GM18870 (cell line): ENCODE results near the gene HIF3A.

ENCODE experiments used
- ATAC-seq: cut with Tn5 transposase; IDR thresholded peaks from one replicate; pipeline ENCODE4 v1.9.1; 2021; ENCODE audit warnings: moderate library complexity; ENCODE audit not compliant: unreplicated experiment

HIF3A gene

DNA sequence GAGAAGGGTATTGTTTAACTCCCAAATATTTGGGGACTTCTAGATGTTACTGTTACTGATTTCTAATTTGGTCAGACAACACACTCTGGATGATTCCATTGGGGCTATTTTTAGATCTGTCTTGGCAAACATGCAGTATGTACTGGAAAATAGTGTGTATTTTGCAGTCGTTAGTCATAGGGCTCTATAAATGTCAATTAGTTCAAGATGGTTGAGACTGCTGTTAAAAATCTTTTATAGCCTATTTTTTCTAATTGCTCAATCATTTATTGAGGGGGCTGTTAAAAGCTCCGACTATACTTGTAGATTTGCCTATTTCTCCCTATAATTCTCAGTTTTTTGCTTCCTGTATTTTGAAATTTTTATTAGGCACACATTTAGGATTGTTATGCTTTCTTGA lies 81.4 kb downstream of the HIF3A start:
- no peak for ATAC-seq

- ATAC-seq: no peak
Measured at GRCh38 chr19:46380690-46381089, 83.8 kb downstream of the HIF3A start.

GRCh38 chr19:46381346-46381745 lies 84.5 kb downstream of the HIF3A start:
- no peak for ATAC-seq

DNA sequence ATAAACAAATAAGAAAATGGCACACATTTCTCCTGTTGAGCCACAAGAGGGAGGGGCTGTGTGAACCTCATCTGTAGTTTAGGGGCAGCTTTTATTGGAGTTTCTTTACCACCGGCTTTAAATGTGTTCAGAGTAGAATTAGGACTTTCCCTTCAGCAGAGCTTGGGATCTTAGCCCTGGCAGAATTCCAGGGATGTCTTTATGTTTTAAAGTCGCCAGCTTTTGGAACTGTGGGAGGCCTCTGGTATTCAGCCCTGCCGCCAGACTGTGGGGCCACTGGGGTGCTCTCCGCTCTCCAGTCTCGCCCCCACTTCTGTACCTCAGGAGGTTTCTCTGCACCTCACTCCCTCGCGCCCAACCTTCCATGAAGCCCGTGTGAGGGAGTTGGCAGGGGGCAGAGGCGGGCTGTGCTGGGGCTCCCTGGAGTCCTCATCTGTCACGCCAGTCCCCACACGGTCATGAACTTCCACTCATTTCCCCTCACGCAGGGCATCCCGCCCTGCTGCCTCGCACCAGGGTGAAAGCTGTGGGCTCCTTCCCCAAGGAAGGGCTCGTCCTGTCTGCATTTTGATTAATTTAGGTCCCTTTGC lies 85.0 kb downstream of the HIF3A start:
- ATAC-seq: no peak

GRCh38 chr19:46383171-46383815 lies 86.5 kb downstream of the HIF3A start:
- ATAC-seq: no peak

- ATAC-seq: no peak
Measured at GRCh38 chr19:46383846-46384245, 87.0 kb downstream of the HIF3A start.

DNA sequence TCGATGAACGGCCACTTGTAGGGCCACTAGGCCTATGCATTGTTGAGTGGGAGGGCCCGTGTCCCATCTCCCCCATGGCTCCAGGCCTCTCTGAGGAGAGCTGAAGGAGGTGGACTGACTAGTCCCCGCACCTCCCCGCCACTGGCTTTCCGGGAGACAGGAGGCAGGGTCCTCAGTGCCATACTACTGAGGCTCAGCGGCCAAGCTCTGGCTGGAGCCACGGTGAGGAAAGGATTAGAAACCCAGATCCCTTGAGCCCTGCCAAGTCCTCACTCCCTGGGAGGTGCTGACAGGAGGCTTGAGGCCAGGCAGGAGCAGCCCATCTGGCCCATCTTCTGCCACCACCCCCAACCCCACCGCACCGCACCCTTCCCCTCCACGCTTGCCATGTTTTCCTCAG lies 87.6 kb downstream of the HIF3A start:
- ATAC-seq: no peak

- ATAC-seq: no peak
Measured at GRCh38 chr19:46385636-46386035, 88.8 kb downstream of the HIF3A start.

DNA sequence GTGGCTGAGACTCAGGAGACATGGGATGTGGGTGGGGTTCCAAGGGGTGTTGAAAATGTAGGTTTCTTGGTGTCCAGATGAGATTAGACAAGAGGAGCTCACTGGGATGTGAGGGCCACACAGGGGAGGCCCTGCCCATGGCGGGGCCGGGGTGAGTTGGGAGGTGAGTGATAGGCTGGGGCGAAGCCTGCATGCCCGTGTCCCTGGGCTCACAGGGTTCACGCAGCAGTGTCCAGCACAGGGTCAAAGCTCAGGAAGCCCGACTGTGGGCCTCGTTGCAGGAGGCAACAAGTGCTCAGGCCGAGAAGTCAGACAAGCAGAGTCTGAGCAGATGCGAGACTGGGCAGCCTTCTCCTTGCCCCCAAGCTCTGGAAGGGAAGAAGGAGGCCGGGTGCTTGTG lies 89.3 kb downstream of the HIF3A start:
- ATAC-seq: no peak

GRCh38 chr19:46386996-46387712 lies 90.3 kb downstream of the HIF3A start:
- ATAC-seq: no peak

DNA sequence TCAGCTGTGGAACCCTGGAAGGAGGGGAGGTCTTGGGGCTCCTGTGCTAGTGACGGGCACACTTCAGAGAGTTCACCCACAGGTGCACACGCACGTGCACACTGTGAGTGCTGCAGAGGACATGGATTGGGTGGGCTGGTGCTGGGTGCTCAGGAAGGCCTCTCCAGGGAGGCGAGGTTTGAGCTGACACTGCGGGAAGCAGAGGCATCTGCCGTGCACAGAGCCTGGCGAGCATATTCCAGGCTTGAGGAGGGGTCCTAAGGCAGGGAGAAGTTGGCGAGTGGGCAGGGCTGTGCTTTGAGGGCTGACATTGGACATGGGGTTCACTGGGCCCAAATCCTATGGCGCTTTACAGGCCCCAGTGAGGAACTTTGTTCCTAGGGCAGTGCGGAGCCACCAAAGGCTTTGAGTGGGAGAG lies 90.9 kb downstream of the HIF3A start:
- no peak for ATAC-seq

DNA sequence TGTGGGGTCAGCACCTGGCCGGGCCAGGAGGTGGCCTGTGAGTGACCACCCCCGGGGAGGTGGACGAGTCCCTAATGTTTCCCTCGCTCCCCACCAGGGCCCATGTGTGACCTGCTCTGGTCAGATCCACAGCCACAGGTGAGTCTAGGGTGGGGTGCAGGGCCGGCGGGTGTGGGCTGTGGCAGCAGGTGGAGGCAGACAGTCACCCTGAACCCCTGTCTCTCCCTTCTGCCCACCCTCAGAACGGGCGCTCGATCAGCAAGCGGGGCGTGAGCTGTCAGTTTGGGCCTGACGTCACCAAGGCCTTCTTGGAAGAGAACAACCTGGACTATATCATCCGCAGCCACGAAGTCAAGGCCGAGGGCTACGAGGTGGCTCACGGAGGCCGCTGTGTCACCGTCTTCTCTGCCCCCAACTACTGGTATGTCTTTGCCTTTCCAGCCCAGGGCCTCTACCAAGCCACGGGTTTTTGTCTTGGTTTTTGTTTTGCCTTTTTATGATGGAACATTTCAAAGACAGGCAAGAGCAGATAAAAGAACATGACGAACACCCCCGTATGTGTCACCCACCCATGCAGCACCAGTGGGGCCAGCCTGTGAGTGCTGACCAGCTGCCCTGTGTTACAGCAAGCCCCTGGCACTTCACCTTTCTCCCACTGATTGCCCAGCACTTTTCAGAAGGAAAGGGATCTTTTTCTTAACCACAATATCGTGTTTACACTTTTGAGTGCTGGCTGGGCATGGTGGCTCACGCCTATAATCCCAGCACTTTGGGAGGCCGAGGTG lies 91.7 kb downstream of the HIF3A start:
- no peak for ATAC-seq

GRCh38 chr19:46390121-46390858 lies 93.4 kb downstream of the HIF3A start:
- no peak for ATAC-seq

- no peak for ATAC-seq
Measured at GRCh38 chr19:46390866-46391265, 94.0 kb downstream of the HIF3A start.

DNA sequence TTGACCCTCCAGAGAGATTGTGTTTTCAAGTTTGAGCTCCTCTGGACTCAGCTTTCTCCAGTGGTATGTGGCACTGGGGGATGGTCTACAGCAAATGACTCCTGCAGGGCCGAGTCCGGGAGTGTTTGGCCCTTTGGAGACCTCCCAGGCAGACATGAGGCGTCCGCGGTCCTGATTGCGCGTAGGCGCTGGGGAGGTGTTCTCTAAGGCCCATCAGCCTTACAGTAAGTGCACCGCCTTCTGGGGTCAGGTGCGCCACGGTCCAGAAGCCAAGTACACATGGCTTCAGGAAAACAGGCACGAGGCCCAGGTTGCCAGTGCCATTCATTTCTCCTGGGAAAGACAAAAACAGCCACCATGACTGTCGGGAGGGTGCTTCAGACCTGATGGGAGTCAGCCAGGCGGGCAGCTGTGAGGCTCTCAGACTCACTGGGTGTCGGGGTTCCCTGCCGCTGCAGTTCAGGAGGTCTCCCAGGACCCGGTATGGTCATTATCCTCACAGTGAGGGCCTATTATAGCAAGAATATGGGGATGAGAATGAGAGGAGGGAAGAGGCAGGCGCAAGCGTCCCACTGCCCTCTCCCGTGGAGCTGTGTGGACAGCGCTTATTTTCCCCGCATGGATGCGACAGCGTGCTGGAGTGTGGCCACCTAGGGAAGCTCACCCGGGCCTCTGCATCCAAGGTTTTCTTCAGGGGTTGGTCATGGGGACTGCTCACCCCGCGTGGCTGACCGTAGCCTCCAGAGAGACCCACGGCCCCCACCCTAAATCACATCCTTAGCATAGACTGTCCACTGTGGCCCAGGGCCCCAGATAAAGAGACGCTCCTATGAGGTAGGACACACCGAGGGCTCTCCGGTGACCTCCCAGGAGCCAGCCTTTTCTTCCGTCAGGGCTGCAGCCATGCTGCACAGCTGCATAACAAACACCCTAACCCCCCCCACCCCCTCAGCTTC lies 94.7 kb downstream of the HIF3A start:
- ATAC-seq: no peak

DNA sequence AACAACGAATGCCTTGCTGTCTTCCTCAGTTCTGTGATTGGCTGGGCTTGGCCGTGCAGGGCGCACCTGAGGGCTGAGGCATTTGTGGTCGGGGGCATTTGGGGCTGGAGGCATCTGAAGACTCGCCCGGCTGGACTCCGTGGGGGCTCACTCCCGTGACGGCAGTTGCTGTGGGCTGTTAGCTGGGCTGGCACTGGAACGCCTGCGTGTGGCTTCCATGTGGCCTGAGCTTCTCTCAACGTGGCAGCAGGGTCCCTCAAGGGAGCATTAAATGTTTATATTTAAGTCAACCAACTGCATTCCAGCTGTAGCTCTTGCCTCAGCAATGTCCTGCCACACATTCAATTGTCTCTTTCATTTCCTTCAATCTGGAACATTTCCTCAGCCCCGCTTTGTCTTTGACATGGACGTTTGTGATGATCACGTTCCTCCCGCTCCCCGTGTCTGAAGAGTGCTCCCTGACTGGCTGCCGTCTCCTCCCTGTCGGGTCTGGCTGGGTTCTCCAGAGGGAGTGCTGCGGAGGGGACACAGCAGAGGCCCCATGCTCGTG lies 95.5 kb downstream of the HIF3A start:
- ATAC-seq: no peak

- no peak for ATAC-seq
Measured at GRCh38 chr19:46392837-46393236, 96.0 kb downstream of the HIF3A start.
